Measurements from ENCODE around the gene CCNG2. TPM values are rescaled to one million over a fixed set of nuclear protein-coding genes. Genes with fewer than 3 reads are reported as not detected.

Gene CCNG2
- total RNA-seq, 1 experiment from 2014 or later = 10.6 TPM

- H3K27ac ChIP-seq (ENCODE audit: insufficient read length, low read depth, low read length) = no peak overlapping the region
- no CpG with 5 or more reads among the region's 1 CpG for WGBS (ENCODE audit: extremely low coverage, insufficient read length, low lambda C conversion rate)
- no peaks in the 10 kb centered on the region for H3K79me1 ChIP-seq (ENCODE audit: insufficient read depth, low read depth, low read length, poor library complexity, severe bottlenecking)
- DNase-seq = no peak
- TF ChIP-seq CTCF (conservative IDR thresholded peaks at IDR 0.05) = no peak
- Mint-ChIP-seq H3K4me3 (no peak overlapping the region), H3K27me3 (ENCODE audit: low read depth) (no peaks in the 10 kb centered on the region; the same call in 1 of the 2 replicates), H3K9me3 (no peaks in the 10 kb centered on the region), H3K4me1 (peaks cover 3 to 14% of the 10 kb centered on the region in 2 experiments; a peak in 3 of 4 replicates), H3K27ac (no peak overlapping the region), H3K36me3 (ENCODE audit: insufficient read depth in 1 of 3, low read depth in 3 of 3) (no peaks in the 10 kb centered on the region)
- H4K8ac ChIP-seq (replicated peaks; ENCODE audit: insufficient read length, low read depth, low read length) = no peak overlapping the region
- no peak overlapping the region for H2BK120ac ChIP-seq (ENCODE audit: low read depth, low read length, poor library complexity, severe bottlenecking)
- no peak overlapping the region for H3K56ac ChIP-seq (ENCODE audit: insufficient read length, low read depth, low read length)
- no peak overlapping the region for H3K9ac ChIP-seq (ENCODE audit: extremely low read depth, insufficient read length, low read length)
- no peak overlapping the region for H2BK20ac ChIP-seq (ENCODE audit: low read depth, low read length, poor library complexity, severe bottlenecking)
- no peak overlapping the region for H4K5ac ChIP-seq (ENCODE audit: insufficient read length, low read depth, low read length)
- H3K4ac ChIP-seq (ENCODE audit: low read depth, low read length) = no peak overlapping the region
- H2BK15ac ChIP-seq (ENCODE audit: low read depth, low read length) = no peak overlapping the region
- no peak overlapping the region for H3K23ac ChIP-seq (ENCODE audit: insufficient read length, low read depth, low read length)
- H3K14ac ChIP-seq (ENCODE audit: insufficient read depth, low read length) = no peak overlapping the region
- no peak overlapping the region for H3K18ac ChIP-seq (ENCODE audit: insufficient read length, low read depth, low read length)
- no peaks in the 10 kb centered on the region for H3K23me2 ChIP-seq (ENCODE audit: insufficient read length, low read depth, low read length, poor library complexity, severe bottlenecking)
- H3K9me3 ChIP-seq (ENCODE audit: control insufficient read depth, low read depth, low read length) = no peaks in the 10 kb centered on the region
- H4K91ac ChIP-seq (ENCODE audit: insufficient read length, low read depth, low read length) = no peak overlapping the region
- no peaks in the 10 kb centered on the region; the same call in 1 of the 2 replicates for H3K4me1 ChIP-seq (ENCODE audit: insufficient read depth, low read length)
- H3T11ph ChIP-seq (ENCODE audit: low read length) = no peak overlapping the region
- H2AK5ac ChIP-seq (ENCODE audit: insufficient read length, low read length) = no peak overlapping the region
- no peaks in the 10 kb centered on the region for H4K20me1 ChIP-seq (ENCODE audit: control insufficient read depth, insufficient read depth, insufficient read length)
- H3K27me3 ChIP-seq (ENCODE audit: insufficient read depth, low read length) = no peaks in the 10 kb centered on the region
- no peak overlapping the region for H2AFZ ChIP-seq (ENCODE audit: low read length)
- H3K4me2 ChIP-seq (ENCODE audit: insufficient read depth, insufficient read length, low read length) = no peak overlapping the region
- H3K79me2 ChIP-seq (ENCODE audit: insufficient read depth, low read length) = no peaks in the 10 kb centered on the region
- no peak overlapping the region for H2BK12ac ChIP-seq (ENCODE audit: insufficient read length, low read depth, low read length)
- H2BK5ac ChIP-seq (ENCODE audit: insufficient read length, low read length) = no peak overlapping the region
Measured at GRCh38 chr4:77145842-77146185, 11.2 kb upstream of the CCNG2 start.

Measured in H9 (cell line).